ENCODE data around the gene SLC4A9. TPM values are rescaled to one million over a fixed set of nuclear protein-coding genes. Genes with fewer than 3 reads are reported as not detected.

The SLC4A9 gene
- total and polyA plus RNA-seq, 2 donors (not counting 3 experiments of a cell fraction or from before 2014, with no cell fraction given), result not detected

GRCh38 chr5:140360681-140361479, 886 bp downstream of the SLC4A9 start:
- H3K9ac ChIP-seq (replicated peaks; ENCODE audit: extremely low read depth, insufficient read depth, low read length), result no peak overlapping the region
- no peaks in the 10 kb centered on the region for H3K9me1 ChIP-seq (replicated peaks; ENCODE audit: control insufficient read depth, extremely low read depth, insufficient read depth, low read length)
- H3K27ac ChIP-seq (ENCODE audit: insufficient read depth, low read depth, low read length), result no peak overlapping the region
- H3K4me1 ChIP-seq (ENCODE audit: control insufficient read depth, extremely low read depth, insufficient read depth, low read length), result peaks cover 3% of the 10 kb centered on the region
- CTCF ChIA-PET, result interaction anchor here (0.7 to 4.9 kb wide), 13 partner anchors 9 to 361 kb away, joined by 3 to 112 read pairs (median 5); partner anchors contain the start of gene HBEGF
- dilution Hi-C loops (cut with MboI; ENCODE audit: extremely low pct_ligation_motif_present, low sequenced_read_pairs) (no loop called here), intact Hi-C loops (cut with micrococcal nuclease) (no loop called here)
- no peaks in the 10 kb centered on the region for H3K79me2 ChIP-seq (ENCODE audit: control insufficient read depth, insufficient read depth, low read length)
- H3K4me2 ChIP-seq (ENCODE audit: insufficient read depth, low read length), result no peak overlapping the region
- H3K9me3 ChIP-seq (replicated peaks; ENCODE audit: control insufficient read depth, insufficient read depth, low read length), result no peaks in the 10 kb centered on the region
- DNase-seq (ENCODE audit: low read depth, low spot score) (no peak), FAIRE-seq (no peak)
- H4K20me1 ChIP-seq (replicated peaks; ENCODE audit: control insufficient read depth, extremely low read depth, insufficient read depth, low read length), result no peaks in the 10 kb centered on the region
- no peak overlapping the region for H2AFZ ChIP-seq (ENCODE audit: low read depth, low read length)
- no TSS peak for BruUV-seq (replicated peaks)
- POLR2A ChIA-PET, result no interaction called here
- H3K36me3 ChIP-seq (ENCODE audit: control insufficient read depth in 2 of 2, extremely low read depth in 1 of 2, insufficient read depth in 2 of 2, low read length in 2 of 2), result no peaks in the 10 kb centered on the region
- TF ChIP-seq CTCF (IDR thresholded peaks at IDR 0.05; ENCODE audit: extremely low read depth in 1 of 2, insufficient read depth in 1 of 2, low read depth in 1 of 2, low read length in 2 of 2), result no peak
- no peak for TF ChIP-seq GATA2 (IDR thresholded peaks at IDR 0.05; ENCODE audit: insufficient read depth, insufficient read length, low read depth, low read length)
- TF ChIP-seq FOS (IDR thresholded peaks at IDR 0.05; ENCODE audit: borderline replicate concordance, insufficient read depth, low read length), result no peak
- TF ChIP-seq POLR2A (IDR thresholded peaks at IDR 0.05; ENCODE audit: low read depth, low read length), result no peak
- no peak for TF ChIP-seq MYC (IDR thresholded peaks at IDR 0.05; ENCODE audit: low read depth, low read length)
- no peak for TF ChIP-seq EZH2 (IDR thresholded peaks at IDR 0.05; ENCODE audit: borderline replicate concordance, low read depth, low read length, severe bottlenecking)
- no peak overlapping the region for H3K4me3 ChIP-seq (replicated peaks in 1 of 3; ENCODE audit: insufficient read depth in 1 of 3, low read depth in 1 of 3, low read length in 3 of 3)
- no peaks in the 10 kb centered on the region for H3K27me3 ChIP-seq (ENCODE audit: control insufficient read depth in 2 of 2, insufficient read depth in 2 of 2, low read length in 2 of 2)
